Small intestine (tissue), 7 donors: Measurements from ENCODE around the gene RBM19. TPM values are rescaled to one million over a fixed set of nuclear protein-coding genes. Genes with fewer than 3 reads are reported as not detected.
"Not testable (repeated sequence)": the region's sequence is repeated elsewhere in the genome, so short reads cannot be mapped to it uniquely, and the experiment has no call there.

Experiments
- DNase-seq, 2 donors: peaks; one replicate each; pipeline versions ENCODE4 v3.0.0 to v3.0.0-alpha.2; 2013
- FAIRE-seq: peaks from 2 replicates; lab custom pipeline; 2012; peaks lifted over from hg19 to GRCh38; lab: Jason Lieb, UNC
- H3K27ac ChIP-seq, 3 donors: one replicate each; pipeline ENCODE4 v1.5.1; 2013; ENCODE audit warnings: low read length in 2 of 3, mild to moderate bottlenecking in 2 of 3, control low read depth in 1 of 3, inconsistent platforms in 1 of 3, low read depth in 1 of 3, moderate library complexity in 1 of 3
- H3K27me3 ChIP-seq, 3 donors: one replicate each; pipeline ENCODE4 v1.6.1; 2013; ENCODE audit warnings: low read length in 3 of 3, inconsistent platforms in 1 of 3; ENCODE audit not compliant: control insufficient read depth in 3 of 3, insufficient read depth in 3 of 3
- H3K36me3 ChIP-seq, 3 donors: one replicate each; pipeline ENCODE4 v1.6.1; 2013; ENCODE audit warnings: low read length in 3 of 3, inconsistent platforms in 1 of 3, low read depth in 1 of 3, mild to moderate bottlenecking in 1 of 3, moderate library complexity in 1 of 3; ENCODE audit not compliant: control insufficient read depth in 3 of 3, insufficient read depth in 2 of 3
- H3K4me1 ChIP-seq, 3 donors: one replicate each; pipeline ENCODE4 v1.6.1; 2013; ENCODE audit warnings: low read length in 2 of 3, inconsistent platforms in 1 of 3, low read depth in 1 of 3, mild to moderate bottlenecking in 1 of 3, moderate library complexity in 1 of 3; ENCODE audit not compliant: control insufficient read depth in 3 of 3, insufficient read depth in 2 of 3
- H3K4me3 ChIP-seq, 3 donors: one replicate each; pipeline ENCODE4 v1.5.1; 2013; ENCODE audit warnings: low read length in 3 of 3, control low read depth in 1 of 3, inconsistent platforms in 1 of 3, low read depth in 1 of 3, mild to moderate bottlenecking in 1 of 3, moderate library complexity in 1 of 3
- H3K9me3 ChIP-seq, 2 donors: one replicate each; pipeline ENCODE4 v1.6.1; 2013; ENCODE audit warnings: low read depth in 1 of 2, low read length in 1 of 2; ENCODE audit not compliant: control insufficient read depth in 2 of 2, insufficient read depth in 1 of 2
- WGBS, 3 donors: extraction: QIAGEN DNeasy Blood & Tissue Kit; methylation state at CpG; one replicate each; pipeline ENCODE4 v1.1.7; 2013; 5-methylcytosine and 5-hydroxymethylcytosine counted together
- polyA plus RNA-seq, 4 donors: library from polyadenylated mRNA; stranded (reverse) in 3 of 4; unstranded in 1 of 4; fragments of 200-250 nt in 3 of 4; fragments of 120-200 nt in 1 of 4; gene quantifications; one replicate each; pipeline versions ENCODE4 v1.2.1 to v1.2.3, GENCODE V29; 2013
- donor health status: healthy with polysubstance abuse.
- donor health status: control.
- donor health status: control.
- donor health status: Bipolar disorder and iron deficiency.
- donor health status: healthy.

The RBM19 gene
- polyA plus RNA-seq, 4 donors = 10.0 to 23.5 (median 14.6) TPM

GRCh38 chr12:113903381-113903863, 62.7 kb downstream of the RBM19 start:
- Histone ChIP-seq H3K27me3 (no peaks in the 10 kb centered on the region), H3K36me3 (peaks cover 0 to 28% (median 0%) of the 10 kb centered on the region in 3 donors), H3K9me3 (no peaks in the 10 kb centered on the region), H3K4me3 (no peak overlapping the region), H3K27ac (no peak overlapping the region), H3K4me1 (no peaks in the 10 kb centered on the region)
- 77 to 91% (median 82%) methylated on average over 4 of the region's 4 CpGs for WGBS, 3 donors
- FAIRE-seq (no peak), DNase-seq (no peak)

- not testable (repeated sequence) for FAIRE-seq, H3K4me1 ChIP-seq, DNase-seq, H3K9me3 ChIP-seq, H3K27me3 ChIP-seq, H3K27ac ChIP-seq, H3K4me3 ChIP-seq
- 88 to 94% (median 93%) methylated on average over 6 of the region's 6 CpGs for WGBS, 3 donors
- H3K36me3 ChIP-seq = peaks cover 0 to 12% (median 0%) of the 10 kb centered on the region in 3 donors
Measured at GRCh38 chr12:113901319-113901718, 64.8 kb downstream of the RBM19 start.

- WGBS, 3 donors = 90 to 96% (median 95%) methylated on average over 2 of the region's 2 CpGs
- DNase-seq = no peak
- Histone ChIP-seq H3K36me3 (peaks cover 0 to 14% (median 0%) of the 10 kb centered on the region in 3 donors), H3K4me1 (no peaks in the 10 kb centered on the region), H3K27ac (no peak overlapping the region), H3K9me3 (no peaks in the 10 kb centered on the region), H3K27me3 (no peaks in the 10 kb centered on the region), H3K4me3 (no peak overlapping the region)
- FAIRE-seq = no peak
Measured at GRCh38 chr12:113900716-113901115, 65.4 kb downstream of the RBM19 start.

- H3K4me3 ChIP-seq = no peak overlapping the region
- H3K36me3 ChIP-seq = peaks cover 0 to 13% (median 0%) of the 10 kb centered on the region in 3 donors
- FAIRE-seq (no peak), DNase-seq (no peak)
- WGBS, 3 donors = 82 to 88% (median 86%) methylated on average over 32 of the region's 32 CpGs
- H3K9me3 ChIP-seq = no peaks in the 10 kb centered on the region
- H3K27me3 ChIP-seq = no peaks in the 10 kb centered on the region
- no peak overlapping the region for H3K27ac ChIP-seq
- no peaks in the 10 kb centered on the region for H3K4me1 ChIP-seq
Measured at GRCh38 chr12:113899561-113900471, 66.3 kb downstream of the RBM19 start.

GRCh38 chr12:113899042-113899560, 67.0 kb downstream of the RBM19 start:
- Histone ChIP-seq H3K27ac (no peak overlapping the region), H3K4me3 (no peak overlapping the region), H3K36me3 (peaks cover 0 to 6% (median 0%) of the 10 kb centered on the region in 3 donors), H3K4me1 (no peaks in the 10 kb centered on the region), H3K9me3 (no peaks in the 10 kb centered on the region), H3K27me3 (no peaks in the 10 kb centered on the region)
- 82 to 92% (median 86%) methylated on average over 6 of the region's 6 CpGs for WGBS, 3 donors
- no peak for FAIRE-seq
- DNase-seq = no peak

DNA sequence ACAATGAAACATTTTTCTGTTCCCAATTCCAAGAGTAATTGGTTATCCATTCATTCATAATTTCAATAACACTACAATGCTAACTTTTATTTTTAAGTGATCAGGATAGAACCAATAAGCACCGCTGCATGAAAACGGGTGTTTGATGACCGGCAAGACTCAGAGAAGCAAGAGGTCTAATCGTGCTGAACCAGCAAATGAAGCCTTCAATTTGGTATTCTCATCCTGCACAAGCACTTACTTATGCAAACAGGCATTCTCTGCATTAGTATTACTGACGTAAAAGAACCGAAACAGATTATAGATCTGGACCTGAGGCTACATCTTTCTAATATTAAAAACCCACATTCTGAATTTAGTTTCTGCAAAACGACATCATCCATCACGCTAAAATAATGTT, 67.7 kb downstream of the RBM19 start:
- WGBS, 3 donors = 93 to 94% (median 93%) methylated on average over 8 of the region's 8 CpGs
- no peaks in the 10 kb centered on the region for H3K9me3 ChIP-seq
- H3K4me1 ChIP-seq = no peaks in the 10 kb centered on the region
- H3K27ac ChIP-seq = no peak overlapping the region
- H3K4me3 ChIP-seq = no peak overlapping the region
- DNase-seq = no peak
- no peaks in the 10 kb centered on the region for H3K27me3 ChIP-seq
- peaks cover 0 to 6% (median 0%) of the 10 kb centered on the region in 3 donors for H3K36me3 ChIP-seq
- no peak for FAIRE-seq

DNA sequence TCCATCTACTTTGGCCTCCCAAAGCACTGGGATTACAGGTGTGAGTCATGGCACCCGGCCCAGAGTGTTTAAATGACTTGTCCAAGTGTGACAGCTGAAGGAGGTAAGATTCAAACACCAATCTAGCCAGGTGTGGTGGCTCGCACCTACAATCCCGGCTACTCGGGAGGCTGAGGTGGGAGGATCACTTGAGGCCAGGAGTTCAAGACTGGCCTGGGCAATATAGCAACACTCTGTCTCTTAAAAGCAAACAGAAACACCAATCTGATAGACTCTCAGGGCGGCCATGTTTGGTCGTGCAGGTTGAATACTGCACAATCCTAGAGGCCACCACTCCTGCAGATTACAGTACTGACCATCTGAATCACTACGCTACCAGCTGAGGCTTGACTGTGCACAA, 68.7 kb downstream of the RBM19 start:
- no peak for DNase-seq
- Histone ChIP-seq H3K4me1 (no peaks in the 10 kb centered on the region), H3K27me3 (no peaks in the 10 kb centered on the region), H3K4me3 (no peak overlapping the region), H3K9me3 (no peaks in the 10 kb centered on the region), H3K27ac (no peak overlapping the region), H3K36me3 (peaks cover 0 to 6% (median 0%) of the 10 kb centered on the region in 3 donors)
- 95 to 97% (median 97%) methylated on average over 7 of the region's 7 CpGs for WGBS, 3 donors
- FAIRE-seq = no peak

GRCh38 chr12:113896841-113897240, 69.3 kb downstream of the RBM19 start:
- no peak for FAIRE-seq
- WGBS, 3 donors = 95 to 96% (median 96%) methylated on average over 4 of the region's 4 CpGs
- no peaks in the 10 kb centered on the region for H3K27me3 ChIP-seq

More at GRCh38 chr12:113896841-113897240, 69.3 kb downstream of the RBM19 start:
- Histone ChIP-seq H3K36me3 (peaks cover 0 to 4% (median 0%) of the 10 kb centered on the region in 3 donors), H3K9me3 (no peaks in the 10 kb centered on the region), H3K4me1 (no peaks in the 10 kb centered on the region), H3K4me3 (no peak overlapping the region), H3K27ac (no peak overlapping the region)
- DNase-seq = no peak
